HepG2 (cell line): Measurements from ENCODE around the gene COLGALT1. TPM values are rescaled to one million over a fixed set of nuclear protein-coding genes. Genes with fewer than 3 reads are reported as not detected.
A peak's percentile ranks its signal among the peaks of the same experiment; 100 is the strongest.

Source experiments
- CHCHD3 ChIP-seq: sonication (generic); formaldehyde crosslinking; IDR thresholded peaks from 2 replicates; pipeline ENCODE4 v1.8.0; 2022; ENCODE audit warnings: mild to moderate bottlenecking, missing genetic modification reagents, moderate library complexity
- GATAD1 ChIP-seq: IDR thresholded peaks from 2 replicates; pipeline ENCODE4 v1.6.1; 2016; ENCODE audit warnings: missing genetic modification reagents, missing compliant biosample characterization
- IRF2 ChIP-seq: IDR thresholded peaks from 2 replicates; pipeline ENCODE4 v1.6.1; 2018; ENCODE audit warnings: missing genetic modification reagents, missing compliant biosample characterization
- KIAA2018 ChIP-seq: sonication (generic); formaldehyde crosslinking; IDR thresholded peaks from 2 replicates; pipeline ENCODE4 v1.5.0; 2020; ENCODE audit warnings: mild to moderate bottlenecking, missing genetic modification reagents, borderline replicate concordance
- PTBP1 ChIP-seq: fragments of 200-400 bp; formaldehyde crosslinking; IDR thresholded peaks from 2 replicates; pipeline ENCODE4 v1.6.1; 2018; ENCODE audit warnings: low read length, low read depth; ENCODE audit not compliant: poor library complexity, severe bottlenecking
- SOX6 ChIP-seq, 2 experiments: fragments of 450-650 bp in 1 of 2; sonication (generic) in 1 of 2; formaldehyde crosslinking in 1 of 2; IDR thresholded peaks; 2 replicates each; pipeline versions ENCODE4 v1.4.0 to v1.6.1; 2017 to 2020; ENCODE audit warnings: antibody characterized with exemption in 1 of 2, mild to moderate bottlenecking in 1 of 2, missing genetic modification reagents in 1 of 2
- TMF1 ChIP-seq: sonication (generic); formaldehyde crosslinking; IDR thresholded peaks from 2 replicates; pipeline ENCODE4 v1.8.1; 2022; ENCODE audit warnings: low read depth, missing genetic modification reagents
- ZIK1 ChIP-seq: sonication (generic); formaldehyde crosslinking; IDR thresholded peaks from 2 replicates; pipeline ENCODE4 v1.5.0; 2020; ENCODE audit warnings: mild to moderate bottlenecking, low read depth, missing genetic modification reagents, borderline replicate concordance
- ZNF331 ChIP-seq: sonication (generic); formaldehyde crosslinking; IDR thresholded peaks from 2 replicates; pipeline ENCODE4 v1.4.0; 2020; ENCODE audit warnings: missing genetic modification reagents
- ZNF383 ChIP-seq: sonication (generic); formaldehyde crosslinking; IDR thresholded peaks from 2 replicates; pipeline ENCODE4 v1.4.0; 2020; ENCODE audit warnings: missing genetic modification reagents, mild to moderate bottlenecking, borderline replicate concordance
- ZNF652 ChIP-seq: IDR thresholded peaks from 2 replicates; pipeline ENCODE4 v1.6.1; 2016; ENCODE audit warnings: low read depth, borderline replicate concordance
- polyA plus RNA-seq, 8 experiments: library from polyadenylated mRNA; depleted of rRNA in 3 of 8; stranded (reverse) in 7 of 8; unstranded in 1 of 8; fragments of >200 nt; fragmentation: Illumina TruSeq in 4 of 8; extraction: Trizol in 4 of 8; gene quantifications; 2 replicates each; pipeline versions ENCODE4 v1.2.1 to v1.2.3, GENCODE V29; 2011 to 2016; ENCODE audit warnings: low read depth in 4 of 8, missing spikeins in 1 of 8, mixed read lengths in 1 of 8; ENCODE audit not compliant: insufficient read depth in 1 of 8
- total RNA-seq, 5 experiments: library from RNA; depleted of rRNA; stranded (reverse); fragments of >200 nt; fragmentation: Illumina TruSeq; extraction: Trizol; gene quantifications; 2 replicates each; pipeline ENCODE4 v1.2.3, GENCODE V29; 2016; ENCODE audit warnings: low read depth in 1 of 5
- TF ChIP-seq, protein P1 (sequence below): sonication (generic); formaldehyde crosslinking; IDR thresholded peaks from 2 replicates; pipeline ENCODE4 v1.5.1; 2020; ENCODE audit warnings: mild to moderate bottlenecking, moderate library complexity, missing genetic modification reagents
- TF ChIP-seq, protein P2 (sequence below), 2 experiments: sonication (generic) in 1 of 2; formaldehyde crosslinking in 1 of 2; IDR thresholded peaks; 2 replicates each; pipeline versions ENCODE4 v1.4.0 to v1.6.1; 2016 to 2020; ENCODE audit warnings: borderline replicate concordance in 1 of 2, low read depth in 1 of 2, mild to moderate bottlenecking in 1 of 2, missing genetic modification reagents in 1 of 2

Gene COLGALT1
- total and polyA plus RNA-seq, 2 of the 13 experiments (the other 11 are each of a cell fraction or from before 2014, with no cell fraction given), result 58.0 to 211 TPM

DNA sequence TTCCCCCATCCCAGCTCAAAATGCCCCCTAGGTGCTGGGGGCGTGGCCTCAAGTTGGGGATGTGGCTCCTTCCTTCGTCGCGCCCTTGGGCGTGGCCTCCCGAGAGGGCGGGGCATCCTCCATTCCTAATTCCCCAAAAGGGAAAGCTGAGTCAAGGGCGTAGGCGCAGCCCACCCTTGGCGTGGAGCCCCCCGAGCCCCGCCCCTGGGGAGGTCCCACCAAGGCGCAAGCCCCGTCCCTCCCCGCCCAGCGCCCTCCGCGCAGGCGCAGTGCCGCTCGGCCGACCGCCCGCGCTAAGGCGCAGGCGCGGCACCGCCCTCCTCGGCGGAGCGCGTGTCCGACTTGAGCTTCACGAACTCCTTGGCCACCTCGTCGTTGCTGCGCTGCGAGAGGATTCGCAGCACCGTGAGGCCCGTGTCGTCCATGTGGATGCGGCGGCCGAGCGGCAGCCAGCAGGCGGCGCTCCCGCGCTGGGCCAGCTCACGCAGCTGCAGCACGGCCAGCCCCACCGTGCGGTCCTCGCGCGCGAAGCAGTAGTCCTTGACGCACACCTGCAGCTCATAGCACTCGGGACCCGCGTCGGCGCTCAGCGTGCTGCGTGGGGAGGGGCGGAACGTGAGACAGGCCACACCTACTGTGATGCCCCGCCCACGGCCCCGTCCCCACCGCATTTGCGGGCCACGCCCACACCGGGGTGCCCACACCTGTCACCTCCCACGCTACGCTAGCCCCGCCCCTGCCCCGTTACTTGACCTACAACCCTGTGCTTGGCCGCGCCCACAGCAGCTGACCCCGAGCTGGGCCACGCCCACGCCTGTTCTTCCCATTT lies 50.5 kb downstream of the COLGALT1 start (continued):
- peak; percentile 82; the same call in 1 of the 2 replicates for TF ChIP-seq KIAA2018
- no peak; the same call in none of the 2 replicates for TF ChIP-seq CHCHD3 (CRISPR knock-in tag)
- no peak for TF ChIP-seq PTBP1
- peak; percentile 76; the same call in 1 of the 2 replicates for TF ChIP-seq ZNF383 (CRISPR knock-in tag)
- TF ChIP-seq TMF1, result peak; percentile 98
- TF ChIP-seq IRF2 (CRISPR knock-in tag), result peak; percentile 70; the same call in 1 of the 2 replicates
- TF ChIP-seq ZNF331 (CRISPR knock-in tag), result peak; percentile 95
- peak; percentile 100 for TF ChIP-seq ZIK1 (CRISPR knock-in tag)
- TF ChIP-seq, protein P1, sequence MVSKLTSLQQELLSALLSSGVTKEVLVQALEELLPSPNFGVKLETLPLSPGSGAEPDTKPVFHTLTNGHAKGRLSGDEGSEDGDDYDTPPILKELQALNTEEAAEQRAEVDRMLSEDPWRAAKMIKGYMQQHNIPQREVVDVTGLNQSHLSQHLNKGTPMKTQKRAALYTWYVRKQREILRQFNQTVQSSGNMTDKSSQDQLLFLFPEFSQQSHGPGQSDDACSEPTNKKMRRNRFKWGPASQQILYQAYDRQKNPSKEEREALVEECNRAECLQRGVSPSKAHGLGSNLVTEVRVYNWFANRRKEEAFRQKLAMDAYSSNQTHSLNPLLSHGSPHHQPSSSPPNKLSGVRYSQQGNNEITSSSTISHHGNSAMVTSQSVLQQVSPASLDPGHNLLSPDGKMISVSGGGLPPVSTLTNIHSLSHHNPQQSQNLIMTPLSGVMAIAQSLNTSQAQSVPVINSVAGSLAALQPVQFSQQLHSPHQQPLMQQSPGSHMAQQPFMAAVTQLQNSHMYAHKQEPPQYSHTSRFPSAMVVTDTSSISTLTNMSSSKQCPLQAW (CRISPR knock-in tag), result no peak
- TF ChIP-seq GATAD1 (CRISPR knock-in tag), result peak; percentile 61
- no peak for TF ChIP-seq ZNF652 (CRISPR knock-in tag)
- TF ChIP-seq SOX6 (IDR thresholded peaks at IDR 0.05), result no peak
- TF ChIP-seq SOX6 (CRISPR knock-in tag; IDR thresholded peaks at IDR 0.05), result no peak; the same call in 1 of the 2 replicates
- TF ChIP-seq, protein P2, sequence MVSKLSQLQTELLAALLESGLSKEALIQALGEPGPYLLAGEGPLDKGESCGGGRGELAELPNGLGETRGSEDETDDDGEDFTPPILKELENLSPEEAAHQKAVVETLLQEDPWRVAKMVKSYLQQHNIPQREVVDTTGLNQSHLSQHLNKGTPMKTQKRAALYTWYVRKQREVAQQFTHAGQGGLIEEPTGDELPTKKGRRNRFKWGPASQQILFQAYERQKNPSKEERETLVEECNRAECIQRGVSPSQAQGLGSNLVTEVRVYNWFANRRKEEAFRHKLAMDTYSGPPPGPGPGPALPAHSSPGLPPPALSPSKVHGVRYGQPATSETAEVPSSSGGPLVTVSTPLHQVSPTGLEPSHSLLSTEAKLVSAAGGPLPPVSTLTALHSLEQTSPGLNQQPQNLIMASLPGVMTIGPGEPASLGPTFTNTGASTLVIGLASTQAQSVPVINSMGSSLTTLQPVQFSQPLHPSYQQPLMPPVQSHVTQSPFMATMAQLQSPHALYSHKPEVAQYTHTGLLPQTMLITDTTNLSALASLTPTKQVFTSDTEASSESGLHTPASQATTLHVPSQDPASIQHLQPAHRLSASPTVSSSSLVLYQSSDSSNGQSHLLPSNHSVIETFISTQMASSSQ (IDR thresholded peaks at IDR 0.05; ENCODE audit: low read depth), result no peak
- TF ChIP-seq, protein P2 (CRISPR knock-in tag; IDR thresholded peaks at IDR 0.05; ENCODE audit: borderline replicate concordance), result peak; percentile 88
